Epithelial cell of prostate (primary cell): Measurements from ENCODE around the gene HECW1.

Experiments
- DNase-seq: peaks from one replicate; pipeline ENCODE4 v3.0.0-alpha.2; 2011; ENCODE audit warnings: low read depth, low spot score
- H3K27ac ChIP-seq: fragments of 450-650 bp; 2 replicates; pipeline ENCODE4 v1.5.1; 2017; ENCODE audit warnings: mild to moderate bottlenecking

The HECW1 gene

GRCh38 chr7:43394441-43395130 lies 282.1 kb downstream of the HECW1 start:
- peak overlapping the region; percentile 51 for H3K27ac ChIP-seq
- DNase-seq, result peak; percentile 81

- DNase-seq, result no peak
- peak overlapping the region; percentile 51 for H3K27ac ChIP-seq
Observed at GRCh38 chr7:43395351-43395750, 282.9 kb downstream of the HECW1 start.

DNA sequence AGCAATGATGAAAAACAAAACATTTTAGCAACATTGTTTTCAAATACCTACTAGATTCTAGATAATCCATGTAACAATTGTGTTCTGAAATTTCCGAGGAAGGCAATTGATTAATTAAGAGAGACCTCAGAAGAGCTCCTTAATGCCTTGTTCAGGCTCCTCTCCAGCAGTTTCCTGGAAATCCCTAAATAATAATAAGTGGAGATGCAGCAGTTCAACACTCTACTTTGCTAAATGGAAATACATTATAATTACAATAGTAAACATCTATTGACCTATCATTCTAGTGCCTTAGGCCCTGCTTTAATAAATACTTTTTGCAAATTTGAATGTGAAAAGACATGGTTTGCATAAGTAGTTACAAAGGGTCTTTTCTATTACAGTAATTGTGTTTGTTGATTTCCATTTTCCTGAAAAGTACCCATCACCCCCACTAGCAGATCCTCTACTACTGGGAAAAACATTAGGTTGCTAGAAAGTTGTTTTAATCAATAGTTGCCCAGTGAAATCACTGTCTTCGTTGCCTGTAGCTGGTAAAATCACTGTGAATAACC lies 283.8 kb downstream of the HECW1 start:
- no peak overlapping the region for H3K27ac ChIP-seq
- no peak for DNase-seq

DNA sequence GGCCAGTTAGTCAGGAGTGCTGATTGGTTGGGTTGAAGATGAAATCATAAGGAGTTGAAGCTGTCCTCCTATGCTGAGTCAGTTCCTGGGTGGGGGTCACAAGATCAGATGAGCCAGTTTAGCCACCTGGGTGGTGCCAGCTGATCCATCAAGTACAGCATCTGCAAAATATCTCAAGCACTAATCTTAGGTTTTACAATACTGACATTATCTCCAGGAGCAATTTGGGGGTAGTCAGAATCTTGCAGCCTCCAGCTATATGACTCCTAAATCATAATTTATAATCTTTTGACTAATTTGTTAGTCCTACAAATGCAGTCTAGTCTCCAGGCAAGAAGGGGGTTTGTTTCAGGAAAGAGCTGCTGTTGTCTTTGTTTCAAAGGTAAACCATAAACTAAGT lies 286.4 kb downstream of the HECW1 start:
- DNase-seq, result no peak
- no peak overlapping the region for H3K27ac ChIP-seq

DNA sequence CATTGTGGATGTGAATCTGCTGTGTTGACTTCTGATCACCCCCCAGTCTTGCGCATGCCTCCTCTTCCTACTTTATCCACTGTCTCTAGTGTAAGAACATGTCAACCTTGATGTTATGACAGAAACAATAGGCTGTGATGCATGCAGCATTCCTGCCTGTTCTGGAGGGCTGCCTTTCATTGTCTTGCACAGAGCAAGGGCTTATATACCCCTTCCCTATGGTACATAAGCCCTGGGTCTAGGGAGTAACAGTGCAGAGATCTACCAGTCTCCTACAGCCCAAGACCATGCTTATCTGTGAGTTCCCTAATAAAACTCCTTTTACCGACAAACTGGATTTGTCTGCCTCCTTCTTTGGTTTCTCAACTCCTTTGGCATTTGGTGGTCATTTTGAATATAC lies 293.5 kb downstream of the HECW1 start:
- no peak overlapping the region for H3K27ac ChIP-seq
- no peak for DNase-seq

- no peak overlapping the region for H3K27ac ChIP-seq
- DNase-seq, result no peak
Observed at GRCh38 chr7:43406961-43407360, 294.5 kb downstream of the HECW1 start.

DNA sequence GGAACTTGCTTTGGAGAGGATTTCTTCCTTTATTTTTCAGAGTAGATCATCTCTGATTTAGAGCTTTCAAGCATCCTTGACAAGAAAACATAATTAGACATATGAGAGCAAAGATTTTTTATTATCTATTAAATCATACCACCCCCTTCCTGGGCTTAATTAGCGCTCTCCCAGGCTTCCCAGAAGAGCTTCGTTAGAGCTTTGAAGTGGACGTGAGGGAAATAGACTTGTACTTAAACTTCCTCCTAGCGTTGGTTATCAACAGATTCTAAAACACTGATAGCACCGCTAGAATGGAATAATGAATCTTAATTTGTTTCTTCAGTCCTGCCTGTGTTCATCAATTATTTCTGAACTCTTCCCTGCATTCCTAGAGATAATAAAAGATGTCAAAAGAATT lies 296.5 kb downstream of the HECW1 start:
- DNase-seq, result no peak
- no peak overlapping the region for H3K27ac ChIP-seq

DNA sequence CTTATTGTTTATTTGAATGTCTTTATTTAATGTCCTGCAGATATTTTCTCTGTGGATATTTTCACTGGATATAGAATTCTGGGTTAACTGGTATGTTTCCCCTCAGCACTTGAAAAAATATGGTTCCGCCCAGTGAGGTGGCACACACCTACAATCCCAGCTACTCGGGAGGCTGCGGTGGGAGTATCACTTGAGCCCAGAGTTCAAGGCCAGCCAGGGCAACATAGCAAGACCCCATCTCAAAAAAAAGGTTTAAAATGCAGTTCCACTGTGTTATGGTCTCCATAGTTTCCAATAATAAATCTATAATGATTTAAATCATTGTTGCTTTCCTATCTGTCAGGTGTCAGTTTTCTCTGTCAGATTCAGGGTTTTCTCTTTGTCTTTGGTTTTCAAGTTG lies 305.0 kb downstream of the HECW1 start:
- no peak overlapping the region for H3K27ac ChIP-seq
- DNase-seq, result no peak

DNA sequence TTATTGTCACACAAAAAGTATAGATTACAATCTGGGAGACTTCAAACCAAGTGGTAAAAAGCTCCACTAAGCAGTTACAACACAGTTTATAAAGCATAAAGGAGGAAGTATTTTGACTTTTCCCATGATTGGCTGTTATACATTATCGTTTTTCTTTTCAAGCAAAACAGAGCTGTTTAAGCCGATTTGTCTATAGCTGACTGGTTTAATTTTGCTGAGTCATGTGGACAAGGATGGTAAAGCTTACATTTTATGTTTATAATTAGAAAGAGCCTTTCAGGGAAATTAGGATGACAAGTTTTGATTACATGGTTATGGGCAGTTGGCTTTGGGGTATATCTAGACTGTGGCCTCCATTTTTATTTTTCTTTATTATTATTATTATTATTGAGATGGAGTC lies 318.0 kb downstream of the HECW1 start:
- no peak for DNase-seq
- H3K27ac ChIP-seq, result no peak overlapping the region

DNA sequence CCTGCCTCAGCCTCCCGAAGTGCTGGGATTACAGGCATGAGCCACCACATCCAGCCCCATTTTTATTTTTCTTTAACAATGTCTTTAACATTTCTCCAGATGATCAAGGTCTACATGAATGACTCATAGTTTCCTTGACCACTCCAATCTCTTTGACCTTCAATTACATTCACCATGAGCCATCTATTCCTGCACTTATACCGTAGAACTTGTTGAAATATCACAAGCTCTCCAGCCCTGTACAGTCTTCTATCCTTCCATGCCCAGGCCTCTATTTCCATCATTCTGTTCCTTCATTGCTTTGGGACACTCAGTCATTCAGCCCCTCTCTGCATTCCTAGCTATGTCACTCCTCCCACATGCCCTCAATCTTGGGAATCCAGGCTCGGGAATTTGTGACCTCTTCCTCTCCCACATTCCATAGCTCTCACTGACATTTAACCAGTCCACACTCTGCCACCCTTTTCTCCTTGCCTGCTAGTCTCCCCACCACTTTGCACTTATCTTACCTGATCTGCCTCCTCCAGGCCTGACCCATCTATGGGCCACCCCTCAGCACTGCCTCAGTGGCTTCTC lies 318.7 kb downstream of the HECW1 start:
- DNase-seq, result no peak
- no peak overlapping the region for H3K27ac ChIP-seq

GRCh38 chr7:43433639-43434038 lies 321.2 kb downstream of the HECW1 start:
- no peak for DNase-seq
- H3K27ac ChIP-seq, result no peak overlapping the region

- H3K27ac ChIP-seq, result no peak overlapping the region
- DNase-seq, result no peak
Observed at GRCh38 chr7:43437001-43437400, 324.6 kb downstream of the HECW1 start.

DNA sequence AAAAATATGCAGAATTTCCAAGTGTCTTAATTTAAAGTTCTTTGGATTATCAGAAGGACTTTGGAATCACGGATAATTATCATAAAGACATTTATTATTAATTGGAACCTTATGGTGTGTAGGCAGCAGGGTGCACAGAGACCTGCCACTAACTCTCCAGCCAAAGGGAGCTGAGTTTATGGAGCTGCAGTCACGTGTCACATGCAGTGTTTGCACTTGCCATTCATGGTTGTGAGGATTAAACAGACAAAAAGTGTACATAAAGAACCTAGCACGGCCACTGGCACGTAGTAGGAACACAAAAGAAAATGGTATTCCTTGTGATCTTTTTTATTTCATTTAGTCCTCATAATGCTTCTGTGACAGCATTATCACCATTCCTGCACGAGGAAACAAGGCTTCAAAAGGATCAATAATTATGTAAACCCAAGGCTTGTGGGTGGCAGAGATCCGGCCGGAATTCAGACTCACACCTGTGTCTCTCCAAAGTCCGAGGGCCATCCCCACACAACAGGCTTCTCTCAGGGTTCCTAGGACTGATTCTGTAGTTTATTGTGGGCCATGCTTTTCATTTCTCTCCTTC lies 326.5 kb downstream of the HECW1 start:
- DNase-seq, result no peak
- H3K27ac ChIP-seq, result no peak overlapping the region

DNA sequence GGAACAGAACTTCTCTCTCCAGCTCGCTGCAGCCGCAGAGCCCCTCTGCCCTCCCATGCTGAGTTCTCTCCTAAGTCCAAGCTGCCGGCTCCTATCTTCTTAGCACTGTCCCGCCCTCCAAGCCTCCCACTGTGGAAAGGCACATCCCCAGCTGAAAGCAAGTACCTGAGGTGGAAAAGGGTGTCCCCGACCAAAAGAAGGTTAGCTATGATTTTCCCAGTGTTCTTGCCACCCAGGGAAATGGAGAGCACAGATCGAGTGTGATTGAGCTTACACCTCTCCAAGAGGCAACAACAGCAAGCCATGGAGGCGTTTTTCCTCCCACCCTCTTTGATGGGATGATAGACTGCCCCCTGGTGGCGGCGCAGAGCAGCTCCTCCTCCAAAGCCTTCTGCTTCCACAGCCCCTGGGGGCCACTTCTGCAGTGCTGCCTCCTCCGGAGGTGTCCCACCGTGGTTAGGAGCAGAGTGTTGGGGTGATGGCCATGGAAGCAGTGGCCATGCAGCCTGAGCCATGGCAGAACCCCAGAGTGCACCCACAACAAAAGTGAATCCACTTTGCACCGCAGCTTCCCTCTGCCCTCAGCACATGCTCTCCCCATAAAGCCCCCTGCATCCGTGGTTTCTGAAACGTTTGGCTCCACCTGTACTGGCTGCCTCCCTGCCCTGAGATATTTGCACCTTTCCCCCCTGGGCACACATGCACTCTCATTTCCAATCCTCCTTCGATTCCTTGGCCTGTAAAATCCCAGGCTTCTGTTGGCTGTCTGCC lies 327.4 kb downstream of the HECW1 start:
- peak; percentile 12 for DNase-seq
- H3K27ac ChIP-seq, result no peak overlapping the region

GRCh38 chr7:43441231-43442130 lies 329.0 kb downstream of the HECW1 start:
- no peak for DNase-seq
- H3K27ac ChIP-seq, result no peak overlapping the region

DNA sequence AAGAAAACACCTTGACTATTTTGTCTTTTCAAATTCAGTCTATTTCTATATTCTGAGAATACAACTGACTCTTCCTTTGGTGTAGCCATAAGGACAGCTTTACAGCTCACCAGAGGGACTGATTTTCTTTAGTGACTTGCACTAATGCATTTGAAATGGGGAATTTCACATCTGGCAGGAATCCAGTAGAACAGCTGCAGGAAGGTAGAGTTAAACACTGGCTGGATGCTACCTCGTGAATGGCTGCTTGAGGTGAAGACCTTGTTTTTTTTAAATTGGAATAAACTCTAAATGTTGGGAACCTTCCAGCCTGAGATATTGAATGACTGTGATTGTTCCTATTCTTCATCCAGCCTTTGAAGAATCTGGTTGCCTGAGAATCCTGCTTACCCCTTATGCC lies 330.9 kb downstream of the HECW1 start:
- DNase-seq, result no peak
- no peak overlapping the region for H3K27ac ChIP-seq

GRCh38 chr7:43444711-43445578 lies 332.5 kb downstream of the HECW1 start:
- no peak overlapping the region for H3K27ac ChIP-seq
- DNase-seq, result no peak

- H3K27ac ChIP-seq, result no peak overlapping the region
- no peak for DNase-seq
Observed at GRCh38 chr7:43449577-43449976, 337.1 kb downstream of the HECW1 start.

GRCh38 chr7:43450894-43451293 lies 338.4 kb downstream of the HECW1 start:
- no peak overlapping the region for H3K27ac ChIP-seq
- DNase-seq, result no peak
